Measurements from ENCODE around the gene KCNJ13. TPM values are rescaled to one million over a fixed set of nuclear protein-coding genes. Genes with fewer than 3 reads are reported as not detected.

KCNJ13 gene
- total RNA-seq, 4 donors from 2014 or later = not detected

DNA sequence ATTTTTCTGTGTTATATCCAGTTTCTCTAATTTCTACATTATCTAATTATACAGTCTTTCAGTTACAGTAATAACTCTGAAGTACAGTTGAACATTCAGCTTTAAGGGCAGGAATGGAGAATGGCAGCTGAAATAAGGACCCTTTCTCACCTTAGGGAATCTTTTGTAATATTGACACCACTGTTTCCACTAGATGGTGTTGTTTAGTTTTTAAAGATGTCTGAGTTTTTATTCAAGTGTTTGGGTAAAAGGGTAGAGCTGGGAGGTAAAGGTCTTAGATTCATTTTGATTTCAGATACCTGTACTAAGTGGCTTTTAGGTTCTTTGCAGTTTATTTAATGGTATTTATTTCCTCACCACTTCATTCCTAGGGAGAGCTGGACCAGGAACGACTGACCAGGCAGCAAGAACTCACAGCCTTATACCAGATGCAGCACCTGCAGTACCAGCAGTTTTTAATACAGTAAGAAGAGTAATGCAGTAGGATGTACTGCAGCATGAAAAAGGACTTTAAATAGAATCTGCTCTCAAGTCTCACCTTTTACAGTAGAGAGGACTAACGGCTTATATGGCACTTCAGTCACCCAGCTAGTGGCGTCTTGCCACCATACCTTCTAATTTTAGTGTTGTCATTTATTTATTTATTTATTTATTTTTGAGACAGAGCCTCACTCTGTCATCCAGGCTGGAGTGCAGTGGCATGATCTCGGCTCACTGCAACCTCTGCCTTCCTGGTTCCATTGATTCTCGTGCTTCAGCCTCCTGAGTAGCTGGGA is 33.2 kb upstream of the KCNJ13 start:
- H3K4me3 ChIP-seq = no peak overlapping the region
- TF ChIP-seq POLR2A (IDR thresholded peaks at IDR 0.05) = no peak
- TF ChIP-seq POLR2AphosphoS5 (IDR thresholded peaks at IDR 0.05) = no peak
- TF ChIP-seq, protein P1, sequence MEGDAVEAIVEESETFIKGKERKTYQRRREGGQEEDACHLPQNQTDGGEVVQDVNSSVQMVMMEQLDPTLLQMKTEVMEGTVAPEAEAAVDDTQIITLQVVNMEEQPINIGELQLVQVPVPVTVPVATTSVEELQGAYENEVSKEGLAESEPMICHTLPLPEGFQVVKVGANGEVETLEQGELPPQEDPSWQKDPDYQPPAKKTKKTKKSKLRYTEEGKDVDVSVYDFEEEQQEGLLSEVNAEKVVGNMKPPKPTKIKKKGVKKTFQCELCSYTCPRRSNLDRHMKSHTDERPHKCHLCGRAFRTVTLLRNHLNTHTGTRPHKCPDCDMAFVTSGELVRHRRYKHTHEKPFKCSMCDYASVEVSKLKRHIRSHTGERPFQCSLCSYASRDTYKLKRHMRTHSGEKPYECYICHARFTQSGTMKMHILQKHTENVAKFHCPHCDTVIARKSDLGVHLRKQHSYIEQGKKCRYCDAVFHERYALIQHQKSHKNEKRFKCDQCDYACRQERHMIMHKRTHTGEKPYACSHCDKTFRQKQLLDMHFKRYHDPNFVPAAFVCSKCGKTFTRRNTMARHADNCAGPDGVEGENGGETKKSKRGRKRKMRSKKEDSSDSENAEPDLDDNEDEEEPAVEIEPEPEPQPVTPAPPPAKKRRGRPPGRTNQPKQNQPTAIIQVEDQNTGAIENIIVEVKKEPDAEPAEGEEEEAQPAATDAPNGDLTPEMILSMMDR (IDR thresholded peaks at IDR 0.05) = no peak
- TF ChIP-seq EP300 (IDR thresholded peaks at IDR 0.05; ENCODE audit: low read depth) = no peak
- H3K9me3 ChIP-seq = no peaks in the 10 kb centered on the region
- in situ Hi-C loops (cut with MboI; ENCODE audit: low pct_ligation_motif_present in 1 of 4, low pct_unique_long_range_greater_than_20kb in 1 of 4, low sequenced_read_pairs in 3 of 4) (no loop called here), intact Hi-C loops (cut with DNase I; ENCODE audit: low total_unique reads) (no loop called here)
- H3K27me3 ChIP-seq = no peaks in the 10 kb centered on the region
- peaks cover 0 to 68% (median 26%) of the 10 kb centered on the region in 4 donors for H3K36me3 ChIP-seq
- no peak for DNase-seq
- WGBS, 2 donors (ENCODE audit: low coverage in 1 of 2) = 83 to 90% methylated on average over 4 to 5 of the region's 5 CpGs
- no peak overlapping the region for H3K27ac ChIP-seq
- H3K4me1 ChIP-seq = peaks cover 0 to 8% (median 0%) of the 10 kb centered on the region in 4 donors

DNA sequence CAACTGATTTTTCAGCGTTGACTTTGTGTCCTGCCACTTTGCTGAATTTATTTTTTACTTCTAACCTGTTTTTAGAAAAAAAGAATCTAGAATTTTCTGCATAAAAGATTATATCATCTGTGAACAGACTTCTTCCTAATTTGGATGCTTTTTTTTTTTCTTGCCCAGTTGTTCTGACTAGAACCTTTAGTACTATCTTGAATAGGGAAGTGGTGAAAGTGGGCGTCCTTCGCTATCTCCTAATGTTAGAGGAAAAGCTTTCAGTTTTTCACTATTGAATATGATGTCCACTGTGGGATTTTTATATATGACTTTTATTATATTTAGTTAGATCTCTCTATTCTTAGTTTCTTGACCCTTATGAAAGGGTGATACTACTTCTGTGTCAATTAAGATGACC is 25.7 kb upstream of the KCNJ13 start:
- Histone ChIP-seq H3K36me3 (peaks cover 0 to 35% (median 11%) of the 10 kb centered on the region in 4 donors), H3K9me3 (peaks cover 0 to 4% of the 10 kb centered on the region in 2 donors), H3K27me3 (no peaks in the 10 kb centered on the region), H3K27ac (no peak overlapping the region), H3K4me3 (no peak overlapping the region), H3K4me1 (peaks cover 0 to 25% (median 15%) of the 10 kb centered on the region in 4 donors)
- WGBS, 2 donors (ENCODE audit: low coverage in 1 of 2) = 78 to 95% methylated on average over 3 of the region's 3 CpGs
- DNase-seq = no peak
- intact Hi-C loops (cut with DNase I; ENCODE audit: low total_unique reads) = no loop called here
- TF ChIP-seq POLR2A (IDR thresholded peaks at IDR 0.05) (no peak), POLR2AphosphoS5 (IDR thresholded peaks at IDR 0.05) (no peak), EP300 (IDR thresholded peaks at IDR 0.05; ENCODE audit: low read depth) (no peak)
- TF ChIP-seq, protein P1 (IDR thresholded peaks at IDR 0.05) = no peak
- in situ Hi-C loops (cut with MboI; ENCODE audit: low pct_ligation_motif_present in 1 of 4, low pct_unique_long_range_greater_than_20kb in 1 of 4, low sequenced_read_pairs in 3 of 4) = no loop called here

DNA sequence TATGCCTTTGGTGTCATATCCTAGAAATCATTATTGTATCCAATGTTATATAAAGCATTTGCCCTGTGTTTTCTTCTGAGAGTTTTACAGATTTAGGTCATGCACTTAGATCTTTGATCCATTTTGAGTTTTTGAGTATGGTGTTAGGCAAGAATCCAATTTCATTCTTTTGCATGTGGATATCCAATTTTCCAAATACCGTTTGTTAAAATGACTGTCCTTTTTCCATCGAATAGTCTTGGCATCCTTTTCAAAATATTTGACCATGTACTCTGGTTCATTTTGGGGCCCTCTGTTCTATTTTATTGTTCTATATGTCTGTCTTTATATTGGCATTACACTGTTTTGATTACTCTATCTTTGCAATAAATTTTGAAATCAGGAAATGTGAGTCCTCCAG is 23.8 kb upstream of the KCNJ13 start:
- peaks cover 0 to 4% of the 10 kb centered on the region in 2 donors for H3K9me3 ChIP-seq
- H3K4me1 ChIP-seq = peaks cover 0 to 28% (median 17%) of the 10 kb centered on the region in 4 donors
- WGBS, 2 donors (ENCODE audit: low coverage in 1 of 2) = 54 to 69% methylated on average over 2 of the region's 2 CpGs
- peaks cover 0 to 29% (median 10%) of the 10 kb centered on the region in 4 donors for H3K36me3 ChIP-seq
- no peak overlapping the region for H3K4me3 ChIP-seq
- TF ChIP-seq, protein P1 (IDR thresholded peaks at IDR 0.05) = no peak
- no peak for TF ChIP-seq POLR2AphosphoS5 (IDR thresholded peaks at IDR 0.05)
- no peak for TF ChIP-seq POLR2A (IDR thresholded peaks at IDR 0.05)
- no peak for TF ChIP-seq EP300 (IDR thresholded peaks at IDR 0.05; ENCODE audit: low read depth)
- no peak for DNase-seq
- no peak overlapping the region for H3K27ac ChIP-seq
- in situ Hi-C loops (cut with MboI; ENCODE audit: low pct_ligation_motif_present in 1 of 4, low pct_unique_long_range_greater_than_20kb in 1 of 4, low sequenced_read_pairs in 3 of 4) (no loop called here), intact Hi-C loops (cut with DNase I; ENCODE audit: low total_unique reads) (no loop called here)
- no peaks in the 10 kb centered on the region for H3K27me3 ChIP-seq

DNA sequence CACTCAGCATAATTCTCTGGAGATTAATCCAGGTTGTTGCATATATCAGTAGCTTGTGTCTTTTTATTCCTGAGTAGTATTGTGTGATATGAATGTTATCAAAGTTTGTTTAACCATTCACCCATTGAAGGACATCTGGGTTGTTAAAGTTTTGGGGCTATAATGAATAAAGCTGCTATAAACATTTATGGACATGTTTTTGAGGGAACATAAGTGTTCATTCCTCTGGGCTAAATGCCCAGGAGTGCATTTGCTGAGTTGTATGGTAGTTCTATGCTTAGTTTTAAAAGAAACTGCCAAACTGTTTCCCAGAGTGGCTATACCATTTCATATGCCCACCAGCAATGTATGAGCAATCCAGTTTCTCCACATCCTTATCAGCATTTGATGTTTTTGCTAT is 21.8 kb upstream of the KCNJ13 start:
- in situ Hi-C loops (cut with MboI; ENCODE audit: low pct_ligation_motif_present in 1 of 4, low pct_unique_long_range_greater_than_20kb in 1 of 4, low sequenced_read_pairs in 3 of 4) (no loop called here), intact Hi-C loops (cut with DNase I; ENCODE audit: low total_unique reads) (no loop called here)
- Histone ChIP-seq H3K27me3 (no peaks in the 10 kb centered on the region), H3K4me1 (peaks cover 0 to 28% (median 17%) of the 10 kb centered on the region in 4 donors), H3K36me3 (peaks cover 0 to 47% (median 11%) of the 10 kb centered on the region in 4 donors), H3K27ac (peak overlapping the region; percentile 27 to 59 (median 41)), H3K9me3 (peaks cover 0 to 4% of the 10 kb centered on the region in 2 donors), H3K4me3 (no peak overlapping the region)
- TF ChIP-seq, protein P1 (IDR thresholded peaks at IDR 0.05) = no peak
- no peak for TF ChIP-seq POLR2AphosphoS5 (IDR thresholded peaks at IDR 0.05)
- TF ChIP-seq EP300 (IDR thresholded peaks at IDR 0.05; ENCODE audit: low read depth) = no peak
- no peak for TF ChIP-seq POLR2A (IDR thresholded peaks at IDR 0.05)
- DNase-seq = peak; percentile 13

All from transverse colon (tissue), 4 donors.